ENCODE measurements around the gene PRR4. TPM values are rescaled to one million over a fixed set of nuclear protein-coding genes. Genes with fewer than 3 reads are reported as not detected.

The PRR4 gene
- polyA plus RNA-seq, 1 donor = 6.1 TPM

GRCh38 chr12:10853776-10854175, 4.5 kb upstream of the PRR4 start:
- H3K36me3 ChIP-seq (ENCODE audit: control insufficient read depth, insufficient read depth, low read length) = no peaks in the 10 kb centered on the region
- DNase-seq = no peak
- no CpG with 5 or more reads among the region's 2 CpGs for WGBS (ENCODE audit: insufficient coverage, low lambda C conversion rate)
- H3K9me3 ChIP-seq (ENCODE audit: control insufficient read depth, low read depth, low read length) = peaks cover 13% of the 10 kb centered on the region
- no peaks in the 10 kb centered on the region for H3K27me3 ChIP-seq (ENCODE audit: control insufficient read depth, insufficient read depth, low read length)
- no peak overlapping the region for H3K4me3 ChIP-seq (ENCODE audit: low read length)
- H3K4me1 ChIP-seq (ENCODE audit: control insufficient read depth, insufficient read depth, low read length) = no peaks in the 10 kb centered on the region
- no peak overlapping the region for H3K27ac ChIP-seq (ENCODE audit: low read length)

- no peak overlapping the region for H3K27ac ChIP-seq (ENCODE audit: low read length)
- peaks cover 2% of the 10 kb centered on the region for H3K36me3 ChIP-seq (ENCODE audit: control insufficient read depth, insufficient read depth, low read length)
- DNase-seq = no peak
- H3K4me1 ChIP-seq (ENCODE audit: control insufficient read depth, insufficient read depth, low read length) = no peaks in the 10 kb centered on the region
- no peaks in the 10 kb centered on the region for H3K27me3 ChIP-seq (ENCODE audit: control insufficient read depth, insufficient read depth, low read length)
- no CpG with 5 or more reads among the region's 4 CpGs for WGBS (ENCODE audit: insufficient coverage, low lambda C conversion rate)
- H3K4me3 ChIP-seq (ENCODE audit: low read length) = no peak overlapping the region
- peaks cover 5% of the 10 kb centered on the region for H3K9me3 ChIP-seq (ENCODE audit: control insufficient read depth, low read depth, low read length)
Measured at GRCh38 chr12:10851243-10851858, 2.1 kb upstream of the PRR4 start.

GRCh38 chr12:10847744-10848143, 1.5 kb downstream of the PRR4 start:
- H3K36me3 ChIP-seq (ENCODE audit: control insufficient read depth, insufficient read depth, low read length) = peaks cover 4% of the 10 kb centered on the region
- no peak overlapping the region for H3K27ac ChIP-seq (ENCODE audit: low read length)
- no peaks in the 10 kb centered on the region for H3K9me3 ChIP-seq (ENCODE audit: control insufficient read depth, low read depth, low read length)
- no peaks in the 10 kb centered on the region for H3K4me1 ChIP-seq (ENCODE audit: control insufficient read depth, insufficient read depth, low read length)
- no peak overlapping the region for H3K4me3 ChIP-seq (ENCODE audit: low read length)
- no CpG with 5 or more reads among the region's 2 CpGs for WGBS (ENCODE audit: insufficient coverage, low lambda C conversion rate)
- DNase-seq = no peak
- no peaks in the 10 kb centered on the region for H3K27me3 ChIP-seq (ENCODE audit: control insufficient read depth, insufficient read depth, low read length)

GRCh38 chr12:10842862-10843261, 6.4 kb downstream of the PRR4 start:
- no CpG with 5 or more reads among the region's 2 CpGs for WGBS (ENCODE audit: insufficient coverage, low lambda C conversion rate)
- Histone ChIP-seq H3K27me3 (ENCODE audit: control insufficient read depth, insufficient read depth, low read length) (no peaks in the 10 kb centered on the region), H3K4me3 (ENCODE audit: low read length) (no peak overlapping the region), H3K4me1 (ENCODE audit: control insufficient read depth, insufficient read depth, low read length) (no peaks in the 10 kb centered on the region), H3K36me3 (ENCODE audit: control insufficient read depth, insufficient read depth, low read length) (peaks cover 5% of the 10 kb centered on the region), H3K27ac (ENCODE audit: low read length) (no peak overlapping the region), H3K9me3 (ENCODE audit: control insufficient read depth, low read depth, low read length) (no peaks in the 10 kb centered on the region)
- DNase-seq = no peak

- H3K27ac ChIP-seq (ENCODE audit: low read length) = no peak overlapping the region
- no peaks in the 10 kb centered on the region for H3K4me1 ChIP-seq (ENCODE audit: control insufficient read depth, insufficient read depth, low read length)
- 80% methylated on average over 1 of the region's 3 CpGs for WGBS (ENCODE audit: insufficient coverage, low lambda C conversion rate)
- DNase-seq = no peak
- H3K36me3 ChIP-seq (ENCODE audit: control insufficient read depth, insufficient read depth, low read length) = peaks cover 3% of the 10 kb centered on the region
- no peak overlapping the region for H3K4me3 ChIP-seq (ENCODE audit: low read length)
- H3K27me3 ChIP-seq (ENCODE audit: control insufficient read depth, insufficient read depth, low read length) = no peaks in the 10 kb centered on the region
- no peaks in the 10 kb centered on the region for H3K9me3 ChIP-seq (ENCODE audit: control insufficient read depth, low read depth, low read length)
Measured at GRCh38 chr12:10838461-10838860, 10.8 kb downstream of the PRR4 start.

- no peaks in the 10 kb centered on the region for H3K36me3 ChIP-seq (ENCODE audit: control insufficient read depth, insufficient read depth, low read length)
- no peaks in the 10 kb centered on the region for H3K27me3 ChIP-seq (ENCODE audit: control insufficient read depth, insufficient read depth, low read length)
- no CpG with 5 or more reads among the region's 1 CpG for WGBS (ENCODE audit: insufficient coverage, low lambda C conversion rate)
- no peak for DNase-seq
- H3K27ac ChIP-seq (ENCODE audit: low read length) = no peak overlapping the region
- H3K9me3 ChIP-seq (ENCODE audit: control insufficient read depth, low read depth, low read length) = no peaks in the 10 kb centered on the region
- H3K4me1 ChIP-seq (ENCODE audit: control insufficient read depth, insufficient read depth, low read length) = no peaks in the 10 kb centered on the region
- no peak overlapping the region for H3K4me3 ChIP-seq (ENCODE audit: low read length)
Measured at GRCh38 chr12:10829994-10830393, 19.3 kb downstream of the PRR4 start.

- DNase-seq = no peak
- no peaks in the 10 kb centered on the region for H3K4me1 ChIP-seq (ENCODE audit: control insufficient read depth, insufficient read depth, low read length)
- no CpG with 5 or more reads among the region's 3 CpGs for WGBS (ENCODE audit: insufficient coverage, low lambda C conversion rate)
- no peaks in the 10 kb centered on the region for H3K9me3 ChIP-seq (ENCODE audit: control insufficient read depth, low read depth, low read length)
- H3K27ac ChIP-seq (ENCODE audit: low read length) = no peak within 1 kb of the TSS
- no peaks in the 10 kb centered on the region for H3K36me3 ChIP-seq (ENCODE audit: control insufficient read depth, insufficient read depth, low read length)
- no peak within 1 kb of the TSS for H3K4me3 ChIP-seq (ENCODE audit: low read length)
- H3K27me3 ChIP-seq (ENCODE audit: control insufficient read depth, insufficient read depth, low read length) = no peaks in the 10 kb centered on the region
Measured at GRCh38 chr12:10826258-10826657, 23.0 kb downstream of the PRR4 start, which contains the start of gene TAS2R10. Gene TAS2R10 (minus strand): TSS chr12:10826358. CDS start chr12:10826269, 89 bp downstream.

GRCh38 chr12:10824957-10825356, 24.3 kb downstream of the PRR4 start:
- Histone ChIP-seq H3K4me3 (ENCODE audit: low read length) (no peak overlapping the region), H3K9me3 (ENCODE audit: control insufficient read depth, low read depth, low read length) (no peaks in the 10 kb centered on the region), H3K27ac (ENCODE audit: low read length) (no peak overlapping the region), H3K36me3 (ENCODE audit: control insufficient read depth, insufficient read depth, low read length) (no peaks in the 10 kb centered on the region), H3K4me1 (ENCODE audit: control insufficient read depth, insufficient read depth, low read length) (no peaks in the 10 kb centered on the region), H3K27me3 (ENCODE audit: control insufficient read depth, insufficient read depth, low read length) (no peaks in the 10 kb centered on the region)
- 86% methylated on average over 3 of the region's 3 CpGs for WGBS (ENCODE audit: insufficient coverage, low lambda C conversion rate)
- DNase-seq = no peak

GRCh38 chr12:10811883-10812536, 37.3 kb downstream of the PRR4 start:
- H3K27ac ChIP-seq (ENCODE audit: low read length) = no peak overlapping the region
- no peak for DNase-seq
- no peaks in the 10 kb centered on the region for H3K36me3 ChIP-seq (ENCODE audit: control insufficient read depth, insufficient read depth, low read length)
- H3K27me3 ChIP-seq (ENCODE audit: control insufficient read depth, insufficient read depth, low read length) = no peaks in the 10 kb centered on the region
- WGBS (ENCODE audit: insufficient coverage, low lambda C conversion rate) = 100% methylated on average over 1 of the region's 3 CpGs
- H3K4me1 ChIP-seq (ENCODE audit: control insufficient read depth, insufficient read depth, low read length) = no peaks in the 10 kb centered on the region
- no peaks in the 10 kb centered on the region for H3K9me3 ChIP-seq (ENCODE audit: control insufficient read depth, low read depth, low read length)
- no peak overlapping the region for H3K4me3 ChIP-seq (ENCODE audit: low read length)

- DNase-seq = no peak
- Histone ChIP-seq H3K27ac (ENCODE audit: low read length) (no peak within 1 kb of the TSS), H3K9me3 (ENCODE audit: control insufficient read depth, low read depth, low read length) (no peaks in the 10 kb centered on the region), H3K27me3 (ENCODE audit: control insufficient read depth, insufficient read depth, low read length) (no peaks in the 10 kb centered on the region), H3K4me3 (ENCODE audit: low read length) (no peak within 1 kb of the TSS), H3K4me1 (ENCODE audit: control insufficient read depth, insufficient read depth, low read length) (no peaks in the 10 kb centered on the region), H3K36me3 (ENCODE audit: control insufficient read depth, insufficient read depth, low read length) (no peaks in the 10 kb centered on the region)
Measured at GRCh38 chr12:10810068-10810467, 39.2 kb downstream of the PRR4 start, which contains the start of gene TAS2R9. Gene TAS2R9 (minus strand): TSS chr12:10810168. CDS start chr12:10810075, 93 bp downstream.

- DNase-seq = no peak
- Histone ChIP-seq H3K27me3 (ENCODE audit: control insufficient read depth, insufficient read depth, low read length) (no peaks in the 10 kb centered on the region), H3K27ac (ENCODE audit: low read length) (no peak within 1 kb of the TSS), H3K4me1 (ENCODE audit: control insufficient read depth, insufficient read depth, low read length) (no peaks in the 10 kb centered on the region), H3K9me3 (ENCODE audit: control insufficient read depth, low read depth, low read length) (no peaks in the 10 kb centered on the region), H3K36me3 (ENCODE audit: control insufficient read depth, insufficient read depth, low read length) (no peaks in the 10 kb centered on the region), H3K4me3 (ENCODE audit: low read length) (no peak within 1 kb of the TSS)
- WGBS (ENCODE audit: insufficient coverage, low lambda C conversion rate) = 91% methylated on average over 1 of the region's 1 CpG
Measured at GRCh38 chr12:10807186-10807585, 42.1 kb downstream of the PRR4 start, which contains the start of gene TAS2R8. Gene TAS2R8 (minus strand): TSS chr12:10807286. CDS start chr12:10806980, 306 bp downstream.

Measured in large intestine (tissue), 3 donors.